Tibial nerve (tissue), 3 donors: ENCODE measurements around the gene PCDHGB6.

ENCODE experiments used
- POLR2A ChIP-seq, 2 donors: fragments of 450-650 bp; IDR thresholded peaks; one replicate each; pipeline ENCODE4 v1.6.1; 2017; ENCODE audit warnings: antibody characterized with exemption in 2 of 2, mild to moderate bottlenecking in 2 of 2, moderate library complexity in 2 of 2
- TF ChIP-seq, protein P1 (sequence below), 5 experiments: fragments of 200-600 bp in 3 of 5; fragments of 450-650 bp in 2 of 5; sonication (generic) in 3 of 5; IDR thresholded peaks; one replicate each; pipeline ENCODE4 v1.5.1; 2016 to 2019; ENCODE audit warnings: antibody characterized with exemption in 5 of 5, mild to moderate bottlenecking in 3 of 5, moderate library complexity in 2 of 5

DNA sequence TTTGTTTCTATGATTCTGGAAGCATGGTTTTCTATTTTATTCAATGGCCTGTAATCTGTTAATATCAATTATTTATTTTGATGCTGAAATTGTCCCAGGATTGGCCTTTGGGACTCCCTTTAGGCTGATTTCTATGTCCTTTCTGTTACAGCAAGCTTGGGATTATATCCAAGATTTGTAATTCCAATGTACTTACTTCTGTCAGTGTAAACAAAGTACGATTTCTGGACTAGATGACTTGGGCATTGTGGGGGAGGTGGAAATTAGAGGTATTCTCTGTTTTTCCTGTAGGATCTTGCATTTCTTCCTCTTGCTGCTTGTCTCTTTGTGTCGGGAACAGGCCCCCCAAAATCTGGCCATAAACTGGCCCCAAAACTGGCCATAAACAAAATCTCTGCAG, 26.2 kb downstream of the PCDHGB6 start:
- TF ChIP-seq, protein P1, sequence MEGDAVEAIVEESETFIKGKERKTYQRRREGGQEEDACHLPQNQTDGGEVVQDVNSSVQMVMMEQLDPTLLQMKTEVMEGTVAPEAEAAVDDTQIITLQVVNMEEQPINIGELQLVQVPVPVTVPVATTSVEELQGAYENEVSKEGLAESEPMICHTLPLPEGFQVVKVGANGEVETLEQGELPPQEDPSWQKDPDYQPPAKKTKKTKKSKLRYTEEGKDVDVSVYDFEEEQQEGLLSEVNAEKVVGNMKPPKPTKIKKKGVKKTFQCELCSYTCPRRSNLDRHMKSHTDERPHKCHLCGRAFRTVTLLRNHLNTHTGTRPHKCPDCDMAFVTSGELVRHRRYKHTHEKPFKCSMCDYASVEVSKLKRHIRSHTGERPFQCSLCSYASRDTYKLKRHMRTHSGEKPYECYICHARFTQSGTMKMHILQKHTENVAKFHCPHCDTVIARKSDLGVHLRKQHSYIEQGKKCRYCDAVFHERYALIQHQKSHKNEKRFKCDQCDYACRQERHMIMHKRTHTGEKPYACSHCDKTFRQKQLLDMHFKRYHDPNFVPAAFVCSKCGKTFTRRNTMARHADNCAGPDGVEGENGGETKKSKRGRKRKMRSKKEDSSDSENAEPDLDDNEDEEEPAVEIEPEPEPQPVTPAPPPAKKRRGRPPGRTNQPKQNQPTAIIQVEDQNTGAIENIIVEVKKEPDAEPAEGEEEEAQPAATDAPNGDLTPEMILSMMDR (IDR thresholded peaks at IDR 0.05) = no peak
- no peak for TF ChIP-seq POLR2A (IDR thresholded peaks at IDR 0.05)
